Dedifferentiated amniotic fluid mesenchymal stem cell (primary cell): ENCODE results near the gene NDE1.
"Not testable (repeated sequence)": the region's sequence is repeated elsewhere in the genome, so short reads cannot be mapped to it uniquely, and the experiment has no call there.

Source experiments
- DNase-seq: peaks from one replicate; pipeline ENCODE4 v3.0.0-alpha.2; 2016; ENCODE audit errors: extremely low spot score

Gene NDE1

GRCh38 chr16:15620611-15621195 lies 29.3 kb upstream of the NDE1 start:
- no peak for DNase-seq

DNA sequence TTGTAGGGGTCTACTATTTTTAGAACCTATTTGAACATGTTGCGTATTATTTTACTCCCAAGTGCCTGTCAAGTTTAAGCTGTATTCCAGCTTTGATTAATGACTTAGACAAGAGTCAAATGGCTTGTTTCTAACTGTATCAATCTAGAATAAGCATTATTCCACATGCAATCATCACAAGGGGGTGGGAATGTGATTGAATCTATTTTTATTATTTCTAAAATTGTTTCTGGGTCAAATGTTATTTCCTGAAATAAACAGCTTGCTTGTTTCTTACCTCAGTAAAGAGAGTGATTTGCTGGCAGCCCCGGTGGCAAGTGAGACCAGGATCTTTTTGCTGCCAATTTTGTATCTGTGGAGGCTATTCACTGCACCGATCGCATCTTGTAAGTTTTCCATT lies 28.6 kb upstream of the NDE1 start:
- no peak for DNase-seq

- no peak for DNase-seq
Measured at GRCh38 chr16:15621889-15622288, 28.2 kb upstream of the NDE1 start.

DNA sequence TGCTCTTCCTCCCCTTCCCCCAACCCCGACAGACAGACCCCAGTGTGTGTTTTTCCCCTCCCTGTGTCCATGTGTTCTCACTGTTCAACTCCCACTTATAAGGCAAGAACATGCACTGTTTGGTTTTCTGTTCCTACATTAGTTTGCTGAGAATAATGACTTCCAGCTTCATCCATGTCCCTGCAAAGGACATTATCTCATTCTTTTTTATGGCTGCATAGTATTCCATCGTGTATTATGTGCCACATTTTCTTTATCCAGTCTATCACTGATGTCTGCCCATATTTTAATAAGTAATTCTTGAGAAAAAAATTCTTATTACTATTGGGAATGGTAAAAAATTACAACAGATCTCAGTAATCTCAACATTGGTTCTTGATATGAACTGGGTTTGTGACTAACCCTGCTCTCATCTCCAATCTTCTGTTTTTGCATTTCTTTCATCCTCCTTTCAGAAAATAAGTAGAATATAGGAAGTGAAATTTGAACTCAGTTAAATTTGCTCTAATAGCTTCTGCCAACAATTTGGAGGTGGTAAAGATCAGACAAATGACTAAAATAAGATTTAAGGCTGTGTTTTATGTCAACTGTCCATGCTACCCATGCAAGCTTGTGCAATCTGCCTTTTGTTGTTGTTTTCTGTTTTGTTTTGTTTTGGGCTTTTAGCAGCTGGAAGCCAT lies 18.2 kb upstream of the NDE1 start:
- DNase-seq, result no peak

GRCh38 chr16:15635926-15636325 lies 14.1 kb upstream of the NDE1 start:
- no peak for DNase-seq

DNA sequence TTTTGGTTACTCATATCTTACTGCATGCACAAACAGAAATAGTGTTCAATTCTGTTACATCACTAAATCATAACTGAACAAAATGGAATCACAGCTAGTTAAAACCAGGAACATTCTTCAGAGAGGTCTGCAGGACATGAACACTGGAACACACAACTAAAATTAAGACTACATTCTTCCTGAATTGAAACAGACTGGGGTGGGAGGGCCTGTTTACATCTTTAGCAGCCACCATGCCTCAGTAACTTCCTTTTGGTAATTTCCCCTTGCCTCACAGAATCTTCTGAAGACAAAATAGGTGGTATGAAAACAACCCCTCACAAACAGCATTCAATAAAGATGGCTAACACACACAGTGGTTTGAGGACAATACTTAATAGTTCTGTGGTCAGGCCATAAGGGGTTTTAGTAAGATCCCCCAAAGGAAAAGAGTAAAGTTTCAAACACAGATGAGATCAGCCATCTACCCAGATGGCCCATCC lies 13.6 kb upstream of the NDE1 start:
- DNase-seq, result no peak

DNA sequence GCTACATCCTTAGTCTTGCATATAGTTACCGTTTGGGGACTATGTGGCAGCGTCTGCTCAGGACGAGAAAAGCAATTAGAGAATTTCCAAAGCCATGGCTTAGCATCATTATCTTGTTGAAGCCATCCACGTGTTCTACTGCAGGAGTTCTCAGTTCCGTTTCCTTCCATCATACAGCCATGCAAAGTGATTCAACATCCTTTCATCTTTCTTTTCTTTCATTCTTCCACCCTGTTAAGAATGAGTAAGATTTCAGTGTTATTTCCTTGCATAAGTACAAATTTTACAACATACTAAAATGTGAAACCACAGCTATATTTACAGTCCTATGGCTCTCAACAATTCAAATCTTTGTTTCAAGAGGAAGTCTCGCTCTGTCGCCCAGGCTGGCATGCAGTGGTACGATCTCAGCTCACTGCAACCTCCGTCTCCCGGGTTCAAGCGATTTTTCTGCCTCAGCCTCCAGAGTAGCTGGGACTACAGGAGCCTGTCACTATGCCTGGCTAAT lies 10.9 kb upstream of the NDE1 start:
- no peak for DNase-seq

DNA sequence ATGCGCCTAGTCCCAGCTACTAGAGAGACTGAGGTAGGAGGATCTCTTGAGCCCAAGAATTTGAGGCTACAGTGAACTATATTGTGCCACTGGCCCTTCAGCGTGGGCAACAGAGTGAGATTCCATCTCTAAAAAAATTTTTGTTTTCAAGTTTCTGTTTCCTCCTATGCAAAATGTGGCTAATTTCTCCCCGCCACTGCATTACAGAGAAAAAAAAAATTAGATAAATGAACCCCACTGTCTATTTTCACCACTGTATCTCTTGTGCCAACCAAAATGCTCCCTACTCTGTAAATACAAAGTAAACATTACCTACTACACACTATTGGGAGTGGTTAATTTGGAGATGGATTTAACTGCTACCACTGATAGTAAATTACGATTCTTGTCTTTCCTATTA lies 9.1 kb upstream of the NDE1 start:
- no peak for DNase-seq

DNA sequence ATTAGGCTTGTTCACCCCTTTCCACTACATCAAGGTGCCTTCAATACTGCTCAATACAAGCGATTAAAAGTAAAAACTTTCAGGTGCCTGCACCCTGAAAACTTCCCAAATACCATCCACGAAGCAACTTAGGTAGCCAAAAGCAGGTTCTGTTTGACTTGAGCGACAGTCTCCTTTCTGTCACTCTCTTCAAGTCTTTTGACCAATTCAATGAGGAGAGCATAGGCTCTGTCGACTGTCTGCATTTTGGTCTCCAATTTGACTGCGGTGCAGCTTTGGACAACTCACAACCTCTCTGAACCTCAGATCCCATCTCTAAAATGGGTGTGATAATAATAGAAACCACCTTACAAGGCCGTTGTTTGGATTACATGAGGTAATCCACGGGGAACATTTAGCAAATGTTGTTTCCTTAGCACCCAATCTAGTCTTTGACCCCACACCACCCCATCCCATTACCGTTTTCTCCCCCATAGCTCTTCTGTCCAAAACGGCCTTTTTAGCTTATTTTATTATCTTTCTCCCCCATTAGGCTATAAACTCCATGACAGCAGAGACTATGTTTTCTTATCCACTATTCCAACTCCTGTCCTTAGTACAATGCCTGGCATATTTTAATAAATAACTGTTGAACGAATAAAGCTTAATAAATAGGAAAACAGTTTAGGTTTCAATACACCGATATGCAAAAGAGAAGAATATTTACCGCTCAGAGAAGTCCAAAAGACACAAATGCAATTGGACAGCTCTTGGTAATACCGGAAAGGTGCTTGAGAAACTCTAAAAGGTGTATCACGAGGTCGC lies 8.1 kb upstream of the NDE1 start:
- no peak for DNase-seq

- DNase-seq, result no peak
Measured at GRCh38 chr16:15642557-15643047, 7.4 kb upstream of the NDE1 start.

DNA sequence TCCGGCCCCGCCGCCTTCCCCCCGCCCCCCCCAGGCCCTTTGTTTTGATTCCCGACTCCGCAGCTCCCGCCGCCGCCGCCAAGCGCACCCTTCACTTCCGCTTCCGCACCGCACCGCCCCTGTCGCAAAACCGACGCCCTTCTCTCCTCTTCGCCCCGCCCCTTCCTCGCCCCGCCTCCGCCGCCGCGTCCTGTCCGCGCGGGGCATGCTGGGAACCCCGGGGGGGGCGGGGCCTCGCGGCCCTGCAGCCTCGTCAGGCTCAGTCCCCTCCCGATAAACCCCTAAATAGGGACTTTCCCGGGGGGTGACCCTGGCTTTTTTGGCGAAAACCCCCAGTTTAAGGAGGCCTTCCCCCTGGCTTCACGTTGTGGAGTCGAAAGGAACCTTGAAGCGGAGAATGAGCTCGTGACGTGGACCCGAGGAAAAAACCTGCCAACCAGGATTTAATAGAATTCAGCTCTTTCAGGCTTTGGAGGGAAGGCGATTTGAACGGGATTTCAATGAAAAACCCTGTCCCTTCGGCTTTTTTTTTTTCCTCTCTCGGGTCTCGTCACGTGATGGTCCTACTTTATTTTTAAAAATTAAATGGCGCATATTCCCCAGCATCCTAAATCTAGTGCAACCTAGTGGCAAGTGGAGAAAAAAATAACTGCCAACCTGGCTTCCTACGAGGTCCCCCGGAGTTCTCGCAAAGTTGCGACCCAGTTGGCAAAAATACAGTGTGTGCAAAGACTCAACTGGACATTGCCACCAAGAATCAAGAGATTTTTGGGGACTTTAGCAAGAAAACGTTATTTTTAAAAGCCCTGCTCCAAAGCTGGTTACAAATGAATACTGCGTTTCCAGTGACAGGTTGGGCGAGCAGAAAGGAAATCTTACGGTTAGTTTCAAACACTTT lies 6.7 kb upstream of the NDE1 start, which contains the start of gene MARF1:
Gene MARF1, minus strand, starts transcription at position 107 of the 898 bp plus-strand sequence. CDS start 3,921 bp downstream, outside the sequence.
- DNase-seq, result peak; percentile 95

GRCh38 chr16:15643946-15644250 lies 6.1 kb upstream of the NDE1 start:
- DNase-seq, result no peak

DNA sequence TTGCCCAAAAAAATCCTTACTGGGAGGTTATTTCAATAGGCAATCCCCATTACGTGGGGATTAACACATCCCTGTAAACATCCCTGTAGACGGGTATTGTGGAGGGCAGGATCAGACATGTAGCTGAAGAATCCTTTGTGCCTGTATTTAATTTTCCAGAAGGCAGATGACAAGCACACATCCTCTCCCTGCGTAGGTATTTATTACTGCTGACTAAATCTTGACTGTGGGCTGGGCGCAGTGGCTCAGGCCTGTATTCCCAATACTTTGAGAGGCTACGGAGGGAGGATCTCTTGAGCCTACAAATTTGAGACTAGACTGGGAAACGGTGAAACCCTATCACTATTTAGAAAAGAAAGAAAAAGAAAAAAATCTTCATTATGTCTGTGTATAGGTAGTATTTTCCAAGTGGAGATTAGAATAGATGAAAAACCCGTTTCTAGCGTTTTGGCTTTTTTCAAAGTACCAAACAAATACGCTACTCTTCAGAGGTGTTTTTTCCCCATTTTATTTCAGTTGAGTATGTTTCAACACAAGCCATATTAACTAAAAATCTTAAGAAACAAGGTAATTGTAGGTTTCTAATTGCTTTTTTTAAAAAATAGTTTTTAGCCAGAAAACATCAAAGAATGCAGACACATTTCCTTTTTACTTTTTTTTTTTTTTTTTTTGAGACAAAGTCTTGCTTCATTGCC lies 5.6 kb upstream of the NDE1 start:
- peak; percentile 18 for DNase-seq

DNA sequence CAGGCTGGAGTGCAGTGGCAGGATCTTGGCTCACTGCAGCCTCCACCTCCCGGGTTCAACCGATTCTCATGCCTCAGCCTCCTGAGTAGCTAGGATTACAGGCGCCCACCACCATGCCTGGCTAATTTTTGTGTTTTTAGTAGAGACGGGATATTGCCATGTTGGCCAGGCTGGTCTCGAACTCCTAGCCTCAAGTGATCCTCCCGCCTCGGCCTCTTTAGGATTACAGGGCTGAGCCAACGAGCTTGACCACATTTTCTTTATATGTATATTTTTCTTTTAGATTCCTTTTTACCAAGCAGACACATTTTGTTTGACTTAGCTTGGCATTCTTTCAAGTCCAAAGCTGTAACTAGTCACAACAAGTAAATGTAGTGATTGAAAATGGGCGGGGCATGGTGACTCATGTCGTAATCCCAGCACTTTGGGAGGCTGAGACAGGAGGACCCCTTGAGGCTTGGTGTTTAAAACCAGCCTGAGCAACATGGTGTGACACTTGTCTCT lies 5.0 kb upstream of the NDE1 start:
- peak; percentile 68 for DNase-seq

DNA sequence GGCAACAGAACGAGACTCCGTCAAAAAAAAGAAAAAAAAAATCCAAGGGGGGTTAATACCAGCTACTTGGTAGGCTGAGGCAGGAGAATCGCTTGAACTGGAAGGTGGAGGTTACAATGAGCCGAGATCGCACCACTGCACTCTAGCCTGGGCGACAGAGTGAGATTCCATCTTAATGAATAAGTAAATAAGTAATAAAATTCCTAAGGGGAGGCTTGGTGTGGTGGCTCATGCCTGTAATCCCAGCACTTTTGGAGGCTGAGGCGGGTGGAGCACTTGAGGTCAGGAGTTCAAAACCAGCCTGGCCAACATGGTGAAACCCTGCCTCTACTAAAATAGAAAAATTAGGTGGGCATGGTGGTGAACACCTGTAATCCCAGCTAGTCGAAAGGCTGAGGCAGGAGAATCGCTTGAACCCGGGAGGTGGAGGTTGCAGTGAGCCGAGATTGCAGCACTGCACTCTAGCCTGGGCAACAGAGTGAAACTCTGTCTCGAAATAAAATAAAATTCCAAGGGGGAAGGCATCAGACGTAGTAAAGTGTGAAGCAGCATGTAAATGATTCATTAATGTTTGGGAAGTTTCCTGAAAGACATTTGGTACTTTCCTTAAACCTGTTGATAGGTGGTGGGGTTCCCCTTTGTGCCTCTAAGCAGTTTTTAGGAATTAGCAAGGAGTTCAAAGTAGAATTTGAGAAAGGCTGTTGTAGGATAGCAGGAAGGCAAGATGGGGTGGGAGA lies 3.3 kb upstream of the NDE1 start:
- not testable (repeated sequence) for DNase-seq

DNA sequence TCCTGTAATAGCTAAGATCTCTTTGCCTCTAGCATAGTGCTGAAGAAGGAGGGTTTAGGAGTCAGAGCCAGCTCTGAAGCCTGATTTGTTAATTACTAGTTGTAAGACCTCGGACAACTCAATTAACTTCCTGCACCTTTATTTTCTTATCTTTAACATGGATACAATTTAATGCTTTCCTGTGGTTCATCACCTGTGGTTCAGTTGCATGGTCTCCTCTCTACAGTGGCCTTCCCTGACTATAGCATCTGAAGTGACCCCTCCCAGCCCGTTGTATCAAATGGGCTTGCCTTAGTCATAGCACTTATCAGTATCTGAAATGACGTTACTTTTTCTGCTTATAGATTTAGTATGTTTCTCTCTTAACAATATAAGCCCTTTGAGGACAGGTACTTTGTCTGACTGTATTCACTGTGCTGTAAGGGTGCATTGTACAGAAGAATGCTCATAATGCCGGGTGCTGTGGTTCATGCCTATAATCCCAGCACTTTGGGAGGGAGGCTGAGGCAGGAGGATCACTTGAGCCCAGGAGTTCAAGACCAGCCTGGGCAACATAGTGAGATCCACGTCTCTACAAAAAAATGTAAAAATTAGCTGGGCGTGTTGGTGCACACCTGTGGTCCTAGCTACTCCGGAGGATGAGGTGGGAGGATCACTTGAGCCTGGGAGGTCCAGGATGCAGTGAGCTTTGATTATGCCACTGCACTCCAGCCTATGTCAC lies 2.6 kb upstream of the NDE1 start:
- no peak for DNase-seq

DNA sequence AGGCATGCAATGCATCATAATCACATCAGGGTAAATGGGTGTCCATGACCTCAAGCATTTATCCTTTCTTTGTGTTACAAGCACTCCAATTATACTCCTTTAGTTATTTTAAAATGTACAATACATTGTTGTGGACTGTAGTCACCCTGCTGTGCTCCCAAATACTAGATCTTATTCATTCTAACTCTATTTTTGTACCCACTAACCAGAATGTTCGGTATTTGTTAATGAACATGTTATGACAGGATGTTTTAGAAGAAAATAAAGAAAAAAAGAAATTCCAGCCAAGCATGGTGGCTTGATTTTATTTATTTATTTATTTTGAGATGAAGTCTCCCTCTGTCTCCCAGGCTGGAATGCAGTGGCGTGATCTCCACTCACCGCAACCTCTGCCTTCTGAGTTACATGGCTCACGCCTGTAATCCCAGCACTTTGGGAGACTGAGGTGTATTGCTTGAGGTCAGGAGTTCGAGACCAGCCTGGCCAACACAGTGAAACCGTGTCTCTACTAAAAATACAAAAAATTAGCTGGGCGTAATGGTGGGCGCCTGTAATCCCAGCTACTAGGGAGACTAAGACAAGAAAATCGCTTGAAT lies 1.8 kb upstream of the NDE1 start:
- DNase-seq, result no peak

DNA sequence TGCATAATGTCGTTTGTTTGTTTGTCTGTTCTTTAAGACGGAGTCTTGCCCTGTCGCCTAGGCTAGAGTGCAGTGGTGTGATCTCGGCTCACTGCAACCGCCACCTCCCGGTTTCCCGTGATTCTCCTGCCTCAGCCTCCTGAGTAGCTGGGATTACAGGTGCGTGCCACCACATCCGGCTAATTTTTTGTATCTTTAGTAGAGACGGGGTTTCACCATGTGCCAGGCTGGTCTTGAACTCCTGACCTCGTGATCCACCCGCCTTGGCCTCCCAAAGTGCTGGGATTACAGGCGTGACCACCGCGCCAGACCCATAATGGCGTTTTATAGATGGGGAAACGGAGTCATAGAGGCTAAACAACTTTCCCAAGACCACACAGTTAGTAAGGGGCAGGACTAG lies 734 bp upstream of the NDE1 start:
- not testable (repeated sequence) for DNase-seq

DNA sequence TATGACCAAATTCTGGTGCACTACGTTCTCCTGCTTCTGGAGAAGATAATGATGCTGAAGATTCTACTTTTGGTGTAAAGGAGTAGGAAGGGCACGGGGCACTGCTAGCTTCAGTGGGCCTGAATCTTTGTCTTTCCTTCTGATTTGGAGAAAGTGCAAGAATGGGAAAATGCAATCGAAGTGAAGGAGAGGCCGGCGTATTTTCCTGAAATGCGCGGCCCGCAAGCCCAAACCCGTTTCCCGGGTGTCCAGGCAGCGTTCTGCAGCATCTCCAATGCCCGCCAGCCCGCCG lies 372 bp upstream of the NDE1 start:
- DNase-seq, result no peak
